Urinary bladder (tissue), 4 donors: ENCODE data around the gene PUDP. TPM values are rescaled to one million over a fixed set of nuclear protein-coding genes. Genes with fewer than 3 reads are reported as not detected.

ENCODE experiments used
- DNase-seq: peaks from one replicate; pipeline ENCODE4 v3.0.0-alpha.2; 2015; ENCODE audit errors: extremely low spot score
- H3K27ac ChIP-seq: one replicate; pipeline ENCODE4 v1.5.1; 2013; ENCODE audit warnings: low read depth, mild to moderate bottlenecking, moderate library complexity
- H3K36me3 ChIP-seq: one replicate; pipeline ENCODE4 v1.6.1; 2013; ENCODE audit warnings: mild to moderate bottlenecking, moderate library complexity; ENCODE audit not compliant: insufficient read depth
- H3K4me1 ChIP-seq: one replicate; pipeline ENCODE4 v1.6.1; 2013; ENCODE audit warnings: mild to moderate bottlenecking, moderate library complexity; ENCODE audit not compliant: insufficient read depth
- H3K4me3 ChIP-seq: one replicate; pipeline ENCODE4 v1.5.1; 2013; ENCODE audit warnings: low read depth, low read length
- WGBS: extraction: QIAGEN DNeasy Blood & Tissue Kit; methylation state at CpG from one replicate; pipeline ENCODE4 v1.1.7; 2013; 5-methylcytosine and 5-hydroxymethylcytosine counted together
- polyA plus RNA-seq: library from polyadenylated mRNA; stranded (reverse); fragments of 200-250 nt; gene quantifications from one replicate; pipeline ENCODE4 v1.2.3, GENCODE V29; 2013
- total RNA-seq: library from RNA; depleted of rRNA; stranded (reverse); fragments of >200 nt; gene quantifications from one replicate; pipeline ENCODE4 v1.2.3, GENCODE V29; 2014
- donor health status: healthy with polysubstance abuse.
- donor health status: healthy.

Gene PUDP
- total and polyA plus RNA-seq, 2 donors = 10.2 to 11.6 TPM

GRCh38 chrX:7139202-7140081 lies 8.5 kb downstream of the PUDP start:
- Histone ChIP-seq H3K27ac (no peak overlapping the region), H3K4me3 (no peak overlapping the region), H3K4me1 (no peaks in the 10 kb centered on the region), H3K36me3 (no peaks in the 10 kb centered on the region)
- 87% methylated on average over 9 of the region's 9 CpGs for WGBS
- no peak for DNase-seq

- 98% methylated on average over 2 of the region's 2 CpGs for WGBS
- Histone ChIP-seq H3K4me1 (no peaks in the 10 kb centered on the region), H3K27ac (no peak overlapping the region), H3K4me3 (no peak overlapping the region), H3K36me3 (no peaks in the 10 kb centered on the region)
- no peak for DNase-seq
Observed at GRCh38 chrX:7134981-7135380, 13.0 kb downstream of the PUDP start.

GRCh38 chrX:7133050-7133440 lies 14.9 kb downstream of the PUDP start:
- Histone ChIP-seq H3K36me3 (no peaks in the 10 kb centered on the region), H3K27ac (peak overlapping the region; percentile 60), H3K4me3 (no peak overlapping the region), H3K4me1 (no peaks in the 10 kb centered on the region)
- WGBS = 37% methylated on average over 8 of the region's 8 CpGs
- DNase-seq = no peak

GRCh38 chrX:7132335-7133049 lies 15.5 kb downstream of the PUDP start:
- H3K36me3 ChIP-seq = no peaks in the 10 kb centered on the region
- WGBS = 75% methylated on average over 3 of the region's 3 CpGs
- no peak overlapping the region for H3K4me3 ChIP-seq
- DNase-seq = no peak
- no peaks in the 10 kb centered on the region for H3K4me1 ChIP-seq
- peak overlapping the region; percentile 28 for H3K27ac ChIP-seq

GRCh38 chrX:7131621-7132020 lies 16.3 kb downstream of the PUDP start:
- Histone ChIP-seq H3K4me1 (no peaks in the 10 kb centered on the region), H3K27ac (no peak overlapping the region), H3K4me3 (no peak overlapping the region), H3K36me3 (no peaks in the 10 kb centered on the region)
- 80% methylated on average over 13 of the region's 13 CpGs for WGBS
- no peak for DNase-seq

GRCh38 chrX:7127056-7127455 lies 20.9 kb downstream of the PUDP start:
- no peak for DNase-seq
- H3K4me3 ChIP-seq = no peak overlapping the region
- no peaks in the 10 kb centered on the region for H3K36me3 ChIP-seq
- 79% methylated on average over 2 of the region's 2 CpGs for WGBS
- no peaks in the 10 kb centered on the region for H3K4me1 ChIP-seq
- H3K27ac ChIP-seq = no peak overlapping the region

- Histone ChIP-seq H3K27ac (peak overlapping the region; percentile 45), H3K4me3 (no peak overlapping the region), H3K36me3 (no peaks in the 10 kb centered on the region), H3K4me1 (no peaks in the 10 kb centered on the region)
- no peak for DNase-seq
- WGBS = 17% methylated on average over 2 of the region's 2 CpGs
Observed at GRCh38 chrX:7120878-7121219, 27.1 kb downstream of the PUDP start.

- 78% methylated on average over 7 of the region's 7 CpGs for WGBS
Observed at GRCh38 chrX:7119950-7120877, 27.7 kb downstream of the PUDP start.

GRCh38 chrX:7117587-7117986 lies 30.4 kb downstream of the PUDP start:
- Histone ChIP-seq H3K27ac (no peak overlapping the region), H3K4me3 (no peak overlapping the region), H3K4me1 (no peaks in the 10 kb centered on the region), H3K36me3 (no peaks in the 10 kb centered on the region)
- no peak for DNase-seq
- WGBS = 100% methylated on average over 3 of the region's 3 CpGs

More at GRCh38 chrX:7119950-7120877, 27.7 kb downstream of the PUDP start:
- Histone ChIP-seq H3K27ac (peak overlapping the region; percentile 52), H3K36me3 (no peaks in the 10 kb centered on the region), H3K4me3 (no peak overlapping the region), H3K4me1 (no peaks in the 10 kb centered on the region)
- DNase-seq = no peak

- Histone ChIP-seq H3K36me3 (no peaks in the 10 kb centered on the region), H3K4me1 (peaks cover under 1% of the 10 kb centered on the region), H3K4me3 (no peak overlapping the region), H3K27ac (no peak overlapping the region)
- 91% methylated on average over 3 of the region's 3 CpGs for WGBS
- no peak for DNase-seq
Observed at GRCh38 chrX:7116081-7116480, 31.9 kb downstream of the PUDP start.

- 36% methylated on average over 6 of the region's 6 CpGs for WGBS
- DNase-seq = no peak
- H3K4me3 ChIP-seq = no peak overlapping the region
- H3K4me1 ChIP-seq = peaks cover 2% of the 10 kb centered on the region
- H3K27ac ChIP-seq = no peak overlapping the region
- H3K36me3 ChIP-seq = no peaks in the 10 kb centered on the region
Observed at GRCh38 chrX:7115557-7115956, 32.4 kb downstream of the PUDP start.

- Histone ChIP-seq H3K27ac (no peak overlapping the region), H3K4me1 (peaks cover 2% of the 10 kb centered on the region), H3K36me3 (no peaks in the 10 kb centered on the region), H3K4me3 (no peak overlapping the region)
- no peak for DNase-seq
- WGBS = 97% methylated on average over 7 of the region's 7 CpGs
Observed at GRCh38 chrX:7112071-7112470, 35.9 kb downstream of the PUDP start.

- WGBS = 98% methylated on average over 6 of the region's 6 CpGs
- no peak for DNase-seq
- Histone ChIP-seq H3K27ac (no peak overlapping the region), H3K4me3 (no peak overlapping the region), H3K4me1 (peaks cover 2% of the 10 kb centered on the region), H3K36me3 (no peaks in the 10 kb centered on the region)
Observed at GRCh38 chrX:7111518-7111917, 36.4 kb downstream of the PUDP start.
